Measurements from ENCODE around the gene FBLN2.
"Not testable (repeated sequence)": the region's sequence is repeated elsewhere in the genome, so short reads cannot be mapped to it uniquely, and the experiment has no call there.

The FBLN2 gene

GRCh38 chr3:13514639-13515435 lies 34.1 kb upstream of the FBLN2 start:
- FAIRE-seq, result no peak

GRCh38 chr3:13515786-13516759 lies 32.9 kb upstream of the FBLN2 start:
- FAIRE-seq, result no peak

GRCh38 chr3:13516760-13517135 lies 32.2 kb upstream of the FBLN2 start:
- FAIRE-seq, result no peak

GRCh38 chr3:13517253-13517977 lies 31.5 kb upstream of the FBLN2 start:
- no peak for FAIRE-seq

GRCh38 chr3:13518516-13518953 lies 30.4 kb upstream of the FBLN2 start:
- no peak for FAIRE-seq

- no peak for FAIRE-seq
Measured at GRCh38 chr3:13519006-13519791, 29.7 kb upstream of the FBLN2 start.

GRCh38 chr3:13520326-13520880 lies 28.5 kb upstream of the FBLN2 start:
- FAIRE-seq, result no peak

GRCh38 chr3:13521309-13521708 lies 27.6 kb upstream of the FBLN2 start:
- no peak for FAIRE-seq

- not testable (repeated sequence) for FAIRE-seq
Measured at GRCh38 chr3:13521749-13522148, 27.2 kb upstream of the FBLN2 start.

- FAIRE-seq, result no peak
Measured at GRCh38 chr3:13522236-13522635, 26.7 kb upstream of the FBLN2 start.

GRCh38 chr3:13524979-13525669 lies 23.8 kb upstream of the FBLN2 start:
- FAIRE-seq, result no peak

- FAIRE-seq, result no peak
Measured at GRCh38 chr3:13525827-13526625, 22.9 kb upstream of the FBLN2 start.

- FAIRE-seq, result no peak
Measured at GRCh38 chr3:13526626-13526949, 22.3 kb upstream of the FBLN2 start.

- FAIRE-seq, result no peak
Measured at GRCh38 chr3:13528217-13528867, 20.6 kb upstream of the FBLN2 start.

GRCh38 chr3:13529196-13530112 lies 19.5 kb upstream of the FBLN2 start:
- FAIRE-seq, result no peak

- no peak for FAIRE-seq
Measured at GRCh38 chr3:13530241-13531009, 18.5 kb upstream of the FBLN2 start.

GRCh38 chr3:13532085-13532484 lies 16.8 kb upstream of the FBLN2 start:
- no peak for FAIRE-seq

- no peak for FAIRE-seq
Measured at GRCh38 chr3:13532631-13533030, 16.3 kb upstream of the FBLN2 start.
